ENCODE results near the gene GAB3. TPM values are rescaled to one million over a fixed set of nuclear protein-coding genes. Genes with fewer than 3 reads are reported as not detected.
"Not testable (repeated sequence)": the region's sequence is repeated elsewhere in the genome, so short reads cannot be mapped to it uniquely, and the experiment has no call there.

GAB3 gene
- total RNA-seq, 1 donor from 2014 or later: 1.7 TPM

GRCh38 chrX:154654372-154654771, 96.5 kb downstream of the GAB3 start:
- TF ChIP-seq CTCF (IDR thresholded peaks at IDR 0.05; ENCODE audit: insufficient read depth, low read depth, low read length): no peak
- no peak for TF ChIP-seq EZH2 (IDR thresholded peaks at IDR 0.05; ENCODE audit: insufficient read depth, low read length)
- no peak for DNase-seq (ENCODE audit: low read depth)
- H3K4me3 ChIP-seq (ENCODE audit: insufficient read depth, low read depth, low read length): no peak overlapping the region
- no peak overlapping the region for H3K27ac ChIP-seq (ENCODE audit: low read depth, low read length)
- FAIRE-seq: no peak
- Mint-ChIP-seq H3K27ac (ENCODE audit: unreplicated experiment) (no peak overlapping the region), H3K4me1 (ENCODE audit: low read depth, unreplicated experiment) (no peaks in the 10 kb centered on the region), H3K27me3 (ENCODE audit: low read depth, unreplicated experiment) (peaks cover 7% of the 10 kb centered on the region), H3K9me3 (ENCODE audit: unreplicated experiment) (peaks cover 7% of the 10 kb centered on the region), H3K4me3 (ENCODE audit: unreplicated experiment) (no peak overlapping the region), H3K36me3 (ENCODE audit: low read depth, unreplicated experiment) (no peaks in the 10 kb centered on the region)
- no peaks in the 10 kb centered on the region for H3K79me2 ChIP-seq (ENCODE audit: insufficient read depth, low read length)
- H3K4me2 ChIP-seq (ENCODE audit: low read length): no peak overlapping the region
- no peaks in the 10 kb centered on the region for H3K27me3 ChIP-seq (ENCODE audit: insufficient read depth, low read length)
- no peaks in the 10 kb centered on the region for H3K36me3 ChIP-seq (ENCODE audit: insufficient read depth, low read length)
- no peaks in the 10 kb centered on the region for H3K9me3 ChIP-seq (ENCODE audit: insufficient read depth, low read depth, low read length)
- H3K9ac ChIP-seq (ENCODE audit: low read length): no peak overlapping the region
- H4K20me1 ChIP-seq (ENCODE audit: insufficient read depth, low read length): no peaks in the 10 kb centered on the region
- H2AFZ ChIP-seq (ENCODE audit: low read depth, low read length): no peak overlapping the region
- H3K4me1 ChIP-seq (ENCODE audit: insufficient read depth, low read length): no peaks in the 10 kb centered on the region

- H3K4me1 ChIP-seq (ENCODE audit: insufficient read depth, low read length); H3K4me3 Mint-ChIP-seq (ENCODE audit: unreplicated experiment); H2AFZ ChIP-seq (ENCODE audit: low read depth, low read length): not testable (repeated sequence)
These were observed 97.5 kb downstream of the GAB3 start, which contains the start of gene CTAG2 for GRCh38 chrX:154653413-154653812. CTAG2 (minus strand) TSS chrX:154653579; CDS start chrX:154653515, 64 bp downstream.

GRCh38 chrX:154653048-154653401, 97.9 kb downstream of the GAB3 start:
- no peak for DNase-seq (ENCODE audit: low read depth)

More at GRCh38 chrX:154653413-154653812, 97.5 kb downstream of the GAB3 start, which contains the start of gene CTAG2:
- not testable (repeated sequence) for H3K27ac ChIP-seq (ENCODE audit: low read depth, low read length); FAIRE-seq; H3K79me2 ChIP-seq (ENCODE audit: insufficient read depth, low read length); H3K4me1 Mint-ChIP-seq (ENCODE audit: low read depth, unreplicated experiment); H3K9ac ChIP-seq (ENCODE audit: low read length); H3K9me3 Mint-ChIP-seq (ENCODE audit: unreplicated experiment); H3K4me3 ChIP-seq (ENCODE audit: insufficient read depth, low read depth, low read length); H3K27ac Mint-ChIP-seq (ENCODE audit: unreplicated experiment); H3K27me3 ChIP-seq (ENCODE audit: insufficient read depth, low read length); H3K9me3 ChIP-seq (ENCODE audit: insufficient read depth, low read depth, low read length); H3K36me3 Mint-ChIP-seq (ENCODE audit: low read depth, unreplicated experiment); H3K27me3 Mint-ChIP-seq (ENCODE audit: low read depth, unreplicated experiment); H3K4me2 ChIP-seq (ENCODE audit: low read length); H4K20me1 ChIP-seq (ENCODE audit: insufficient read depth, low read length); DNase-seq (ENCODE audit: low read depth); H3K36me3 ChIP-seq (ENCODE audit: insufficient read depth, low read length)

More at GRCh38 chrX:154653048-154653401, 97.9 kb downstream of the GAB3 start:
- no peak for FAIRE-seq
- H3K9ac ChIP-seq (ENCODE audit: low read length): no peak overlapping the region
- no peak overlapping the region for H3K4me2 ChIP-seq (ENCODE audit: low read length)
- H3K4me1 ChIP-seq (ENCODE audit: insufficient read depth, low read length): no peaks in the 10 kb centered on the region
- no peaks in the 10 kb centered on the region for H3K36me3 Mint-ChIP-seq (ENCODE audit: low read depth, unreplicated experiment)
- H3K9me3 Mint-ChIP-seq (ENCODE audit: unreplicated experiment): peaks cover 2% of the 10 kb centered on the region
- no peak overlapping the region for H3K27ac ChIP-seq (ENCODE audit: low read depth, low read length)
- TF ChIP-seq CTCF (IDR thresholded peaks at IDR 0.05; ENCODE audit: insufficient read depth, low read depth, low read length): no peak
- no peak for TF ChIP-seq EZH2 (IDR thresholded peaks at IDR 0.05; ENCODE audit: insufficient read depth, low read length)
- no peak overlapping the region for H3K4me3 Mint-ChIP-seq (ENCODE audit: unreplicated experiment)
- no peaks in the 10 kb centered on the region for H3K79me2 ChIP-seq (ENCODE audit: insufficient read depth, low read length)
- H3K27ac Mint-ChIP-seq (ENCODE audit: unreplicated experiment): no peak overlapping the region
- peaks cover 5% of the 10 kb centered on the region for H3K27me3 Mint-ChIP-seq (ENCODE audit: low read depth, unreplicated experiment)
- H4K20me1 ChIP-seq (ENCODE audit: insufficient read depth, low read length): no peaks in the 10 kb centered on the region
- no peaks in the 10 kb centered on the region for H3K4me1 Mint-ChIP-seq (ENCODE audit: low read depth, unreplicated experiment)
- H3K27me3 ChIP-seq (ENCODE audit: insufficient read depth, low read length): no peaks in the 10 kb centered on the region
- H3K36me3 ChIP-seq (ENCODE audit: insufficient read depth, low read length): no peaks in the 10 kb centered on the region
- no peak overlapping the region for H2AFZ ChIP-seq (ENCODE audit: low read depth, low read length)
- H3K9me3 ChIP-seq (ENCODE audit: insufficient read depth, low read depth, low read length): no peaks in the 10 kb centered on the region
- no peak overlapping the region for H3K4me3 ChIP-seq (ENCODE audit: insufficient read depth, low read depth, low read length)

Data from astrocyte (in vitro differentiated cells and primary cell).